Measurements from ENCODE around the gene CTNND2.

The CTNND2 gene

GRCh38 chr5:11304641-11305040, 599.6 kb downstream of the CTNND2 start:
- no peak for DNase-seq

GRCh38 chr5:11302663-11303062, 601.6 kb downstream of the CTNND2 start:
- DNase-seq: no peak

- no peak for DNase-seq
These were observed 603.1 kb downstream of the CTNND2 start for GRCh38 chr5:11301171-11301570.

- DNase-seq: no peak
These were observed 603.5 kb downstream of the CTNND2 start for GRCh38 chr5:11300736-11301135.

GRCh38 chr5:11298877-11299276, 605.4 kb downstream of the CTNND2 start:
- no peak for DNase-seq

- no peak for DNase-seq
These were observed 610.7 kb downstream of the CTNND2 start for GRCh38 chr5:11293523-11293922.

- no peak for DNase-seq
These were observed 611.4 kb downstream of the CTNND2 start for GRCh38 chr5:11292648-11293356.

- DNase-seq: no peak
These were observed 614.5 kb downstream of the CTNND2 start for GRCh38 chr5:11289733-11290132.

GRCh38 chr5:11289208-11289607, 615.0 kb downstream of the CTNND2 start:
- no peak for DNase-seq

- DNase-seq: no peak
These were observed 622.4 kb downstream of the CTNND2 start for GRCh38 chr5:11281842-11282241.

- no peak for DNase-seq
These were observed 626.9 kb downstream of the CTNND2 start for GRCh38 chr5:11277323-11277722.

GRCh38 chr5:11273180-11273903, 630.9 kb downstream of the CTNND2 start:
- DNase-seq: no peak

GRCh38 chr5:11269515-11269914, 634.7 kb downstream of the CTNND2 start:
- no peak for DNase-seq

- DNase-seq: no peak
These were observed 635.4 kb downstream of the CTNND2 start for GRCh38 chr5:11268891-11269290.

GRCh38 chr5:11266331-11266730, 637.9 kb downstream of the CTNND2 start:
- no peak for DNase-seq

- no peak for DNase-seq
These were observed 643.0 kb downstream of the CTNND2 start for GRCh38 chr5:11261241-11261640.

- no peak for DNase-seq
These were observed 646.2 kb downstream of the CTNND2 start for GRCh38 chr5:11258001-11258400.

- DNase-seq: no peak
These were observed 651.7 kb downstream of the CTNND2 start for GRCh38 chr5:11252523-11252922.

- DNase-seq: no peak
These were observed 652.2 kb downstream of the CTNND2 start for GRCh38 chr5:11252075-11252474.

- DNase-seq: no peak
These were observed 653.0 kb downstream of the CTNND2 start for GRCh38 chr5:11251247-11251646.

- DNase-seq: no peak
These were observed 655.3 kb downstream of the CTNND2 start for GRCh38 chr5:11248966-11249365.

GRCh38 chr5:11247224-11247623, 657.0 kb downstream of the CTNND2 start:
- no peak for DNase-seq

- no peak for DNase-seq
These were observed 663.7 kb downstream of the CTNND2 start for GRCh38 chr5:11240293-11241190.

All from activated T-cell treated with anti-CD3 and anti-CD28 coated beads, Interleukin-2, amount 50 U/mL, for 1 hour (primary cell).